Mesendoderm (in vitro differentiated cells): ENCODE measurements around the gene BABAM2.
"Not testable (repeated sequence)": the region's sequence is repeated elsewhere in the genome, so short reads cannot be mapped to it uniquely, and the experiment has no call there.

Source experiments
- DNase-seq: peaks from one replicate; pipeline ENCODE4 v3.0.0; 2013
- H2AK5ac ChIP-seq: 2 replicates; pipeline ENCODE4 v1.6.1; 2013; ENCODE audit warnings: low read length, inconsistent platforms
- H2BK120ac ChIP-seq: 2 replicates; pipeline ENCODE4 v1.6.1; 2013; ENCODE audit warnings: low read depth, mild to moderate bottlenecking, low read length, moderate library complexity, mixed read lengths
- H2BK15ac ChIP-seq: replicated peaks from 2 replicates; pipeline ENCODE4 v1.6.1; 2013; ENCODE audit warnings: low read depth, mild to moderate bottlenecking, moderate library complexity
- H2BK5ac ChIP-seq: 2 replicates; pipeline ENCODE4 v1.6.1; 2013; ENCODE audit warnings: low read length, inconsistent platforms
- H3K18ac ChIP-seq: 2 replicates; pipeline ENCODE4 v1.6.1; 2013; ENCODE audit warnings: mild to moderate bottlenecking, low read length, mixed read lengths
- H3K23ac ChIP-seq: one replicate; pipeline ENCODE4 v1.6.1; 2013; ENCODE audit warnings: low read length
- H3K27ac ChIP-seq: 2 replicates; pipeline ENCODE4 v1.5.1; 2013; ENCODE audit warnings: low read depth, mild to moderate bottlenecking, inconsistent platforms, low read length, moderate library complexity
- H3K27me3 ChIP-seq: 2 replicates; pipeline ENCODE4 v1.6.1; 2013; ENCODE audit warnings: low read length, control low read depth, mild to moderate bottlenecking, inconsistent platforms; ENCODE audit not compliant: insufficient read depth, poor library complexity
- H3K36me3 ChIP-seq: 2 replicates; pipeline ENCODE4 v1.6.1; 2013; ENCODE audit warnings: low read length, inconsistent platforms; ENCODE audit not compliant: control insufficient read depth, insufficient read depth
- H3K4ac ChIP-seq: one replicate; pipeline ENCODE4 v1.6.1; 2013; ENCODE audit warnings: low read depth, mild to moderate bottlenecking, low read length, moderate library complexity
- H3K4me1 ChIP-seq: 2 replicates; pipeline ENCODE4 v1.6.1; 2013; ENCODE audit warnings: low read depth, low read length, inconsistent platforms; ENCODE audit not compliant: control insufficient read depth
- H3K4me2 ChIP-seq: 2 replicates; pipeline ENCODE4 v1.6.1; 2013; ENCODE audit warnings: low read length
- H3K4me3 ChIP-seq: 2 replicates; pipeline ENCODE4 v1.5.1; 2013; ENCODE audit warnings: mild to moderate bottlenecking, low read length
- H3K56ac ChIP-seq: one replicate; pipeline ENCODE4 v1.6.1; 2013; ENCODE audit warnings: low read length
- H3K79me1 ChIP-seq: 2 replicates; pipeline ENCODE4 v1.6.1; 2013; ENCODE audit warnings: low read length, inconsistent platforms
- H3K79me2 ChIP-seq: 2 replicates; pipeline ENCODE4 v1.6.1; 2013; ENCODE audit warnings: mild to moderate bottlenecking, low read length; ENCODE audit not compliant: control insufficient read depth, insufficient read depth
- H3K9ac ChIP-seq: 2 replicates; pipeline ENCODE4 v1.6.1; 2013; ENCODE audit warnings: low read length, inconsistent platforms
- H4K5ac ChIP-seq: one replicate; pipeline ENCODE4 v1.6.1; 2013; ENCODE audit warnings: low read length
- H4K8ac ChIP-seq: one replicate; pipeline ENCODE4 v1.6.1; 2013; ENCODE audit warnings: low read depth, mild to moderate bottlenecking, control low read depth, low read length, moderate library complexity
- WGBS: extraction: QIAGEN DNeasy Blood & Tissue Kit; methylation state at CpG from one replicate; pipeline ENCODE4 v1.1.7; 2013; ENCODE audit warnings: low lambda C conversion rate, missing lambda C conversion rate; ENCODE audit not compliant: insufficient coverage; ENCODE audit errors: extremely low coverage; 5-methylcytosine and 5-hydroxymethylcytosine counted together

BABAM2 gene

DNA sequence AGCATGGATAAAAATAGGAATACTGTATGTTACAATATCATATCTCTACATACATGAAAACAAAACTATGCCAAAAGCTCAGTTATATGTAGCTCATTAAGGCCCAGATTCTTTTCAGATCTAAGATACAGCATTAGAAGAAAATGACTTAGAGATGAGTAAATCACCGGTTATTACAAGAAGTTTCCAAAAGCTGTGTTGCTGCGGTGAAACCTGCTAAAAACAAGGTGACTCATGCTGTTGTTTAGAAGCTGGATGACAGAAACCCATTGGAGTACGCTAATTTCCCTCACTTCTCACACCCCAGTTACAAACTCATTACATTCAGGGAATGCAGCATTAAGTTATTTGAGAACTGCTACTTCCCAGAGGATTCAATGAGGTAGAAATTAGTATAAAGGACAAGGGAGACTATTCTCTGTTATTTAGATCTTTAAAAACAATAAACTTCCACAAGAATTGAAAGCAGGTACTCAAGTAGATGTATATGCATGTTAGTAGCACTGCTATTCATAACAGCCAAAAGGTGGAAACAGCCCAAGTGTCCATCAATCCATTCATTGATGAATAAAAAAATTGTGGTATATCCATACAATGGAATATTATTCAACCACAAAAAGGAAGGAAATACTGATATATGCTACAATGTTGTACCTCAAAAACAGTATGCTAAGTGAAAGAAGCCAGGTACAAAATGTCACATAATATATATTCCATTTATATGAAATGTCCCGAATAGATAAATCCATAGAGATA is 32.9 kb upstream of the BABAM2 start:
- Histone ChIP-seq H3K23ac (no peak overlapping the region), H4K5ac (no peak overlapping the region), H3K4me1 (no peaks in the 10 kb centered on the region), H3K18ac (no peak overlapping the region), H3K4ac (no peak overlapping the region), H2BK120ac (no peak overlapping the region), H3K27ac (no peak overlapping the region), H3K56ac (no peak overlapping the region), H2AK5ac (no peak overlapping the region), H3K4me3 (no peak overlapping the region), H3K27me3 (no peaks in the 10 kb centered on the region), H2BK5ac (no peak overlapping the region), H3K79me1 (no peaks in the 10 kb centered on the region), H3K79me2 (no peaks in the 10 kb centered on the region), H2BK15ac (no peak overlapping the region), H3K36me3 (no peaks in the 10 kb centered on the region), H4K8ac (no peak overlapping the region), H3K4me2 (no peak overlapping the region), H3K9ac (no peak overlapping the region)
- DNase-seq = no peak
- no CpG with 5 or more reads among the region's 4 CpGs for WGBS

DNA sequence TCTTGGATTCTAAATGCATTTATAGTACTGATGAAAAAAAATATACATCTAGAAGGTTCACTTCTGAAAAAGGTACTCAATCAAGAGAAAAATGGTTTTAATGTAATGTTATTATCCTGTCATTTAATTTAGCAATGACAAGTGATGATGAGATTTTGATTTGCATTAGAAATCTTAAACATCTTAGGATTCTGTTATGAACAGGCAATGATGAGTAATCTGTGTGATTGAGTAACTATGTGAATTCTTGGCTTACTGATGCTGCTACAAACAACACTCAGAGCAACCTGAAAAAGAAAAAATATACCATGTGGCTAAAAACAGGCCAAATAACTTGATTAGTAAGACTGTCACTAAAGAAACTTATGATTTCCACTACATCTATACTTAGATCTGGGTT is 30.4 kb upstream of the BABAM2 start:
- no peak overlapping the region for H3K27ac ChIP-seq
- no peaks in the 10 kb centered on the region for H3K27me3 ChIP-seq
- DNase-seq = no peak

DNA sequence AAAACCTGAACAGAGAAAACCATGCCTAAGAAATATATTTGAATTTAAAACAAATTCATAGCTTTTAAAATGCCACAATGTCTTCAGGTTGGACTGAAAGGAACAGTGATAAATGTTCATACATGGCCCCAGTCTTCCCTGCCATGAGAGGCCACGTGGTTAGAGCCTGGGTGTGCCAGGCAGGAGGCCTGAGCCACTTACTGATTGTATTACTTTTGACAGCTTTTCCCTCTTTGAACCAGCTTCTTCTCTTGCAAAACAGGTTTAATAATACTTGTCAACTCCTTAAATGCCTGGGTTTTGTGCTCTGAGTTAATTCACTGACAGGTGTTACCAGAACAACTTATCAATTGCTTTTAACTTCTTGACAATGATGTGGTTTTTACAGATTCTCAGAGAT is 27.4 kb upstream of the BABAM2 start:
- H3K4ac ChIP-seq = no peak overlapping the region
- no peak overlapping the region for H3K4me3 ChIP-seq
- no peaks in the 10 kb centered on the region for H3K36me3 ChIP-seq
- H3K4me2 ChIP-seq = no peak overlapping the region
- no peak overlapping the region for H3K9ac ChIP-seq
- DNase-seq = no peak
- H3K18ac ChIP-seq = no peak overlapping the region
- H4K8ac ChIP-seq = no peak overlapping the region
- WGBS = no CpG with 5 or more reads among the region's 1 CpG
- no peak overlapping the region for H4K5ac ChIP-seq
- no peaks in the 10 kb centered on the region for H3K4me1 ChIP-seq
- no peaks in the 10 kb centered on the region for H3K79me2 ChIP-seq
- no peaks in the 10 kb centered on the region for H3K79me1 ChIP-seq
- H3K23ac ChIP-seq = no peak overlapping the region
- H3K27ac ChIP-seq = no peak overlapping the region
- H3K27me3 ChIP-seq = no peaks in the 10 kb centered on the region
- no peak overlapping the region for H2BK15ac ChIP-seq
- H3K56ac ChIP-seq = no peak overlapping the region
- no peak overlapping the region for H2AK5ac ChIP-seq
- H2BK120ac ChIP-seq = no peak overlapping the region
- no peak overlapping the region for H2BK5ac ChIP-seq

More for the DNA sequence above, 30.4 kb upstream of the BABAM2 start:
- Histone ChIP-seq H3K4me3 (no peak overlapping the region), H3K4me2 (no peak overlapping the region), H3K18ac (no peak overlapping the region), H3K56ac (no peak overlapping the region), H3K4me1 (no peaks in the 10 kb centered on the region), H3K36me3 (no peaks in the 10 kb centered on the region), H4K5ac (no peak overlapping the region), H3K9ac (no peak overlapping the region), H3K79me1 (no peaks in the 10 kb centered on the region), H2BK5ac (no peak overlapping the region), H3K4ac (no peak overlapping the region), H2AK5ac (no peak overlapping the region), H3K79me2 (no peaks in the 10 kb centered on the region), H3K23ac (no peak overlapping the region), H2BK15ac (no peak overlapping the region), H2BK120ac (no peak overlapping the region), H4K8ac (no peak overlapping the region)

DNA sequence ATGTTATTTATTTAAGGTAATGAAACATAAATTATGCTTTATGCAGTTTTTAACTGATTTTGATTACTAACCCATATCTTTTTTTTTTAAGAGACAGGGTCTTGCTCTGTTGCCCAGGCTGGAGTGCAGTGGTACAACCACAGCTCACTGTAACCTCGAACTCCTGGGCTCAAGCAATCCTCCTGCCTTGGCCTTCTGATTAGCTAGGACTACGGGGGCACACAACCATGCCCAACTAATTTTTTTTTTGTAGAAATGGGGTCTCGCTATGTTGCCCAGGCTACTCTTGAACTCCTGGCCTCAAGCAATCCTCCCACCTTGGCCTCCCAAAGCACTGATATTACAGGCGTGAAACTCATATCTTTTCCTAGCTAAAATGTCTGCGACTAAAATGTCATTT is 26.6 kb upstream of the BABAM2 start:
- H3K36me3 ChIP-seq, H3K79me1 ChIP-seq, H3K23ac ChIP-seq, H3K27ac ChIP-seq, H4K8ac ChIP-seq, H3K27me3 ChIP-seq, H2AK5ac ChIP-seq, H2BK15ac ChIP-seq, H3K4me1 ChIP-seq, H2BK5ac ChIP-seq, H3K18ac ChIP-seq, H3K4me2 ChIP-seq, H3K79me2 ChIP-seq, DNase-seq, H3K4me3 ChIP-seq, H4K5ac ChIP-seq, H2BK120ac ChIP-seq, H3K56ac ChIP-seq, H3K9ac ChIP-seq, H3K4ac ChIP-seq: not testable (repeated sequence)
- no CpG with 5 or more reads among the region's 5 CpGs for WGBS

DNA sequence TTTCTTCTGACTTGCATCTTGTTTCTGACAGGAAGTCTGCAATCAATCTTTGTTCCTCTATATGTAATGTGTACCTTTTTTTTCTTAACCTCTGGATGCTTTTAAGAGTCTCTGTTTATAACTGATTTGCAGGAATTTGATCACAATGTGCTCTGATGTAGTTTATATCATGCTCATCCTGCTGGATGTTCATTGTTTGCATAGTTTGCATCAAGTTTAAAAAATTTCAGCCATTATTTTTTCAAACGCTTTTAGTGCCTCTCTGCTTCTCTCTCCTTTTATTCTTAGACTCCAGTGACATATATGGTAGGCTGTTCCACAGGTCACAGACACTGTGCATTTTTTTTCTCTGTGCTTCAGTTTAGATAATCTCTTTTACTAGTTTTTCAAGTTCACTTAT is 24.3 kb upstream of the BABAM2 start:
- no peak overlapping the region for H4K8ac ChIP-seq
- H2AK5ac ChIP-seq = no peak overlapping the region
- H3K4me2 ChIP-seq = no peak overlapping the region
- no peak overlapping the region for H2BK5ac ChIP-seq
- WGBS = no CpG with 5 or more reads among the region's 1 CpG
- H3K36me3 ChIP-seq = no peaks in the 10 kb centered on the region
- no peak overlapping the region for H3K18ac ChIP-seq
- no peak overlapping the region for H4K5ac ChIP-seq
- no peak overlapping the region for H3K4ac ChIP-seq
- H3K79me2 ChIP-seq = no peaks in the 10 kb centered on the region
- no peak overlapping the region for H2BK15ac ChIP-seq
- H3K9ac ChIP-seq = no peak overlapping the region
- no peak overlapping the region for H3K27ac ChIP-seq
- DNase-seq = no peak
- no peaks in the 10 kb centered on the region for H3K79me1 ChIP-seq
- H3K27me3 ChIP-seq = no peaks in the 10 kb centered on the region
- no peaks in the 10 kb centered on the region for H3K4me1 ChIP-seq
- H3K56ac ChIP-seq = no peak overlapping the region
- H3K4me3 ChIP-seq = no peak overlapping the region
- no peak overlapping the region for H3K23ac ChIP-seq
- H2BK120ac ChIP-seq = no peak overlapping the region

GRCh38 chr2:27869763-27870162 is 20.8 kb upstream of the BABAM2 start:
- Histone ChIP-seq H4K5ac (no peak overlapping the region), H3K27me3 (no peaks in the 10 kb centered on the region), H3K18ac (no peak overlapping the region), H2BK15ac (no peak overlapping the region), H3K79me1 (no peaks in the 10 kb centered on the region), H2BK120ac (no peak overlapping the region), H3K27ac (no peak overlapping the region), H4K8ac (no peak overlapping the region), H3K56ac (no peak overlapping the region), H3K4me2 (no peak overlapping the region), H2AK5ac (no peak overlapping the region), H3K4me1 (no peaks in the 10 kb centered on the region), H3K4ac (no peak overlapping the region), H3K4me3 (no peak overlapping the region), H3K23ac (no peak overlapping the region), H2BK5ac (no peak overlapping the region), H3K9ac (no peak overlapping the region), H3K36me3 (no peaks in the 10 kb centered on the region), H3K79me2 (no peaks in the 10 kb centered on the region)
- WGBS = no CpG with 5 or more reads among the region's 6 CpGs
- no peak for DNase-seq
